GM18858 (cell line): ENCODE results near the gene FAM181A.

Source experiments
- ATAC-seq: cut with Tn5 transposase; IDR thresholded peaks from one replicate; pipeline ENCODE4 v1.9.1; 2021; ENCODE audit not compliant: unreplicated experiment

The FAM181A gene

GRCh38 chr14:93928184-93929047, 1.3 kb downstream of the FAM181A start:
- ATAC-seq = no peak

DNA sequence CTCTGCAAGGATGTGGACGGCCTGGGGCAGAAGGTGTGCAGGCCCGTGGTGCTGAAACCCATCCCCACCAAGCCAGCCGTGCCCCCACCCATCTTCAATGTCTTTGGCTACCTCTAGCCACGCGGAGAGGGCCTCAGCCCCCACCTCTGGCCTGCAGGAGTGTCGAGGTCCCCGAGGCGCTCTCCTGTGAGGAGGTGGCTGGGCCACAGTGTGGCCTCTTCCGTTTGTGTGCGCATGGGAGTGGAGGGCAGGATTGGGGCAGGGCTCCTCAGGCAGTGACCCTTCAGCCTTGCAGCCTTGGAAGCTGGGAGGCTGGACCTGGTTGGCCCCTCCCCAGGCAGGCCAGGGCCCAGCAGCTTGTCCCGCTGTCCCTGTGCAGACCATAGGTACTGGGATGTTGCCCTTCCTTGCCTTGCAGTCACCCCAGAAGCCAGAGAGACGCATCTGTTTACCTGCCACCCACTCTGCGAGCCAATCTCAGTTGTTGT, 1.9 kb downstream of the FAM181A start:
- ATAC-seq = no peak

DNA sequence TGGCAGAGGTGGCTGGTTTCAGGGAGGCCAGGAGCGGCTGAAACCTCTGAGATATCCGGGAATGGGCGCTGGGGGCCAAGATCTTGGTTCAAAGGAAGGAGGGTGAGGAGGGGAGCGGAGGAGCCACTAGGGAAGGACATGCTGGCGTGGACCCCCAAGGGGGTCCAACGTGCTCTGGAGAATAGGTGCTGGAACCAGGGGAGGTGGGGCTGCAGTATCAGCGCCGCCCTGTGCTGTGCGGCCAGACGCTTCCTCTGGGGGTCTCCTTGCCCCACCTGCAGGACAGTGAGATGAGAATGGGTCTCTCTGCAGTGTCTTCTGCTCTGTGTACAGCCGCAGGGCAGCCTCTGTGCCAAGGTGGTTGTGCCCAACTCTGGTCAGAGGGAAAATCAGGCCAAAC, 2.5 kb downstream of the FAM181A start:
- no peak for ATAC-seq

DNA sequence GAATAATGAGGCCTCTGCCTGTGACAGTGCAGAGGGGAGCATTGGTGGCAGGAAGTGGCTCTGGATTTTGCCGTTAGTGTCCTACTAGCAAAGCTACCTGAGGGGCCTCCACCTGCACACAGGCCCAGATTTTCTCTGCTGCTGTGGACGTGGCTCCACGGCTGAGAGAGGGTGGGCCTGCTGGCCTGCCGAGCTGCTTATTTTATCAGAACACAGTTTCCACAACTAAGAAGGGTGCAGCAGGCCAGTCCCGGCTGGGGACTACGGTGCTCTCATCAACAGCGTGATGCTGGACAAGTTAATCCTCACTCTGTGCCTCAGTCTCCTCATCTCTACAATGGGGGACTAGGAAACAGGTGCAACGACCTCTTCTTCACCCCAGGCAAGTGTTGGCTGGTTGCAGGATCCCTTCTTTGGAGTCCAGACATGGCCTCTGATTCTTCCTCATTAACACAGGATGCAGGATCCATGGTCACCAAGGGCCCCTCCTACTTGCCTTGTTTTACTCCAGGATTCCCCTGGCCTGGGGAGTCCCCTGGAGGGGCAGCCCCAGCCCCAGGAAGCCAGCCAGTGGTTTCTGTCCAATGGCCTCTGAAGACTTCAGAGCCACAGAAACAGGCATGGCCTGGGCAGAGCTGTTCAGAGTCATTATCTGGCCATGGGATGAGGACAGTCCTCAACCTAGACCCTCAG, 3.3 kb downstream of the FAM181A start:
- no peak for ATAC-seq

- no peak for ATAC-seq
Measured at GRCh38 chr14:93930989-93931307, 3.8 kb downstream of the FAM181A start.

DNA sequence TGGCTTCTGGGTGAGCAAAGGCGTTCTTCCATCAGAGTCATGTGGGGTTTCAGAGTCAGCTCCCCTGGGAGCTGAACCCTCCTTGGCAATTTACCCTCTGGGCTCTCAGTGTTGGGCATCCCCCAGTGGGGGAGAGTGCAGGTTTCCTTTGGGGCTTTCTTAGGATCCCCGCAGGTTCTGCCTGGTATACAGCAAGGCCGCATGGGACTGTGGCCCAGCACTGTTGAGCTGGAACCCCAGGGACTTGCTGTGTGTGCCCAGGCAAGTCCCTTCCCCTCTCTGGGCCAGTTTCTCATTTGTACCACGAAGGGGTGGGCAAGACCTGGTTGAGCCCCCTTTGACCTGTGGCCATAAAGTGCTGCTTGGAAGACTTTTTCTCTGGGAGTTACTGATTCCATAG, 5.5 kb downstream of the FAM181A start:
- no peak for ATAC-seq

DNA sequence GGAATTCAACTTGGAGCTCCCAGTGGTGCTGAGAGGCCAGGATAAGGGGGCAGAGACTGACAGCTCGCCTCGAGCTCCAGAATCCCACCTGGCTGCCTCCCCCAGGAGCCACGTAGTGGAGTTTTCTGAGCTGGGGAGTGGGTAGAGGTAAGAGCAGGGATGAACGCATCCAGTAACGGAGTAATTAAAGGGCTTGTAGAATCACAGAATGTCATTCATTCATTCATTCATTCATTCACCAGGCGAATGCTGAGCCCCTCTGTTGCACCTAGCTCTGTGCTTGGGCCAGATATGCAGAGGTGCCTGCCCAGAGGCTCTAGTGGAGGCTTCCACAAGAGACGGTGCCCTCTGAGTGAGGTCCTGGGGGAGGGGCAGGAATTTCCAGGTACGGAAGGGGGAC, 8.1 kb downstream of the FAM181A start:
- ATAC-seq = no peak

DNA sequence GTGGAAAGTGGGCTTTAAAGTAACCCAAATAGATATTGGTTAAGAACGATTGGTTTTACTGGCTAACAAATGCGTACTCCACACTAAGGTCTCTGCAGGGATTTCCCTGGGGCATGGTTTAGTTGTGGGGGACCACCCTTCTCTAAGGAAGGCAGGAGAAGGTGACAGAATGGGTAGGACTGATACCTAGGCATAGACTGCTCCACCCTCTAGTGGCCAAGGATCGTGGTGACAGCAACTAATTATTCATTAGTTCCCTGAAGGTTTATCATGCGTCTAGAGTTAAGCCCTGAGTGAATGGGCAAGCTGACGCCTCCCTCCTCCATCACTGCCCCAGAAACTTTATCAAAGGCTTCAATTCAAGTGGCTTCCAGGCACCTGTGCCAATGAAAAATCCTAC, 9.1 kb downstream of the FAM181A start:
- ATAC-seq = no peak

- no peak for ATAC-seq
Measured at GRCh38 chr14:93936926-93937325, 9.8 kb downstream of the FAM181A start.

DNA sequence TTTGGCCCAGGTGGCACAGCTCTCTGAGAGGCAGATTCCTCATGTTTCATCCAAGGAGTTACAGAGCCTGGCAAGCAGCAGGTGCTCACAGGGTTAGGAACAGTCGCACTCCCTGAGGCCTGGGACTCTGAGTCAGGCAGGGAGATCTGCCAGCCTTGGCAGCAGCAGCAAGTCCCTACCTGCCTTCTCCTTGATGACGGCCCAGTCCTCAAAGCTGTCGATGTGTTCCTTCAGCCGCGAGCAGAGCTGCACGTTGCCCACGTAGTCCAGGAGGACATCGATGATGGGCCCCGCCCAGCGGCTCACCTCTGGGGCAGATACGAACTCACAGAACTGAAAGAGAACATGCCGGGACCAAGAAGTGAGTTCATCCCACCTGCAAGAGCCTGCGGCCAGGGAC, 10.4 kb downstream of the FAM181A start:
- no peak for ATAC-seq

DNA sequence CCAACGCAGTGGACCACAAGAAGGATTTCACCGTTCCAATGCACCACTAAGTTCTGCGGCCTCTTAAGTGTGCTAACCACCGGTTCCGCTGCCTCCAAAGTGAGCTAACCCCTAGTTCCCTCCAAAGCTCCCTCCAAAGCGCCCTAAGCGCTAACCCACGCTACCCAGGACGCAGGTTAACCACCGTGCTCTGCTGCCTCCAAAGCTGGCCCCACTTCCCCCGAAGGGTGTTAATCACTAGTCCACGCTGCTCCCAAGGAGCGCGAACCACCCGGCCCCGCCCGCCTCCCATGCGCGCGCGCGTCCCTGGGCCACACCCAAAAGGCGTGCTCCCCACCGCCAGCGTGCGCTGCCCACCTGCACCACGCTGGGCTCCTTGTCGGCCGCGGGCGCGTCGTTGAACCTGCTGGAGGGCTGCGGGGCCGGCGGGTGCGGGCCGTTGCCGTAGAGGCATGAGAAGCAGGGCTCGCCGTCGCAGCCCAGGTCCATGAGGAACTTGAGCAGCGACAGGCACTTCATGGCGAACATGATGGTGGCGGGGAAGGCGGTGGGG, 11.7 kb downstream of the FAM181A start:
- ATAC-seq = no peak

- peak; percentile 80 for ATAC-seq
Measured at GRCh38 chr14:93939304-93940229, 12.4 kb downstream of the FAM181A start.

DNA sequence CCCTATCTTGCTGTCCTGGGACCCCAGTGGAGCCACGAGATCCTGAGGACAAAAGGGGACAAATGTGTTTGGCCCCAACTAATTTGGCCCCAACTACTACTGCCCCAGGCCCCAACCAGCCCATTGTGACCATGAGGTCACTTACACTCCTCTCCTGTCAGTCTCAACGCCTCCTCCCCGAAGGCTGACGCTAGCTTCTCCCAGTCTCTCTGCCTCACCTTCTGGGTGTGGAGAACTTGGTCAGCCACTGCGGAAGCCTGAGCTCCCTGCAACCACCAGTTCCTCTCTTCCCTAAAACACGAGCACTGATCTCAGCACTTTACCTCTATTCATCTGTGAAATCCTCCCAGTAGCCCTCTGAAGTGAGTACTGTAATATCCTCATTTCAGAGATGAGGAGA, 13.3 kb downstream of the FAM181A start:
- no peak for ATAC-seq

GRCh38 chr14:93941293-93941910, 14.3 kb downstream of the FAM181A start:
- no peak for ATAC-seq

GRCh38 chr14:93943052-93943451, 15.9 kb downstream of the FAM181A start:
- no peak for ATAC-seq

GRCh38 chr14:93943930-93944329, 16.8 kb downstream of the FAM181A start:
- no peak for ATAC-seq

- ATAC-seq = no peak
Measured at GRCh38 chr14:93944348-93945069, 17.4 kb downstream of the FAM181A start.

- no peak for ATAC-seq
Measured at GRCh38 chr14:93945070-93945399, 17.9 kb downstream of the FAM181A start.

GRCh38 chr14:93946104-93946503, 19.0 kb downstream of the FAM181A start:
- no peak for ATAC-seq

DNA sequence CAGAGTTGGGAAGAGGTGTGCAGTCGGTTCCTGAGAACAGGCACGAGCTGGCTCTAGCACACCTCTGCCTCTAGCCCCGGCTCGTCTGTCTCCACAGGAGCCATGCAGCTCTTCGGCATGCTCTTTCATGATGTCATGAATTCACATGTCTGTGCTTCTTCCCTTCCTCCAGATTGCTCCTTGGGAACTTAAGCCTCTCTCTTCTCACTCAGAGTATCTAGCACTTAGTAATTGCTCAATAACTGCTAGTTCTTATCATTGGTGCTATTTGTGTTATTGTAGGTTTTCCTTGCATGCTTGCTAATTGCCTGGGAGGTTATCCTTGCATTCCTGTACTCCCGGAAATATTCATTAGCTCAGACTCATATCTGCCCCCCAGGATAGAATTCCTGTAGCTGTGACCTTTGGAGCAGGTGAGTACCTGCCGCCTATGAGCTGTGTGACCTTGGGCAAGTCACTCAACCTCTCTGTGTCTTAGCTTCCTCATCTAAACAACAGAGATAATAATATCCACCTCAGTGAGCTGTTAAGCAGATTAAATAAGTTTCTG, 19.5 kb downstream of the FAM181A start:
- no peak for ATAC-seq
